Fibroblast of villous mesenchyme (primary cell): Measurements from ENCODE around the gene MIF. TPM values are rescaled to one million over a fixed set of nuclear protein-coding genes. Genes with fewer than 3 reads are reported as not detected.
"Not testable (repeated sequence)": the region's sequence is repeated elsewhere in the genome, so short reads cannot be mapped to it uniquely, and the experiment has no call there.

Experiments
- DNase-seq: peaks from one replicate; pipeline ENCODE4 v3.0.0-alpha.2; 2010; ENCODE audit warnings: low read depth
- H3K4me3 ChIP-seq: 2 replicates; pipeline ENCODE4 v1.5.1; 2011; ENCODE audit warnings: low read depth, mild to moderate bottlenecking, low read length
- CTCF ChIP-seq: IDR thresholded peaks from 2 replicates; pipeline ENCODE4 v1.5.1; 2012; ENCODE audit warnings: low read depth, mild to moderate bottlenecking, low read length; ENCODE audit not compliant: insufficient read depth
- small RNA-seq: library from RNA; depleted of rRNA; stranded (forward); fragments of <200 nt; gene quantifications from one replicate; pipeline ENCODE3, GENCODE V24; 2012
- total RNA-seq: library from RNA; depleted of rRNA; stranded (reverse); fragments of >200 nt; gene quantifications from 2 replicates; pipeline ENCODE4 v1.2.3, GENCODE V29; 2012

Gene MIF
- total RNA-seq, 1 donor: 133 TPM

GRCh38 chr22:23938328-23939016 is 44.3 kb downstream of the MIF start:
- no peak overlapping the region for H3K4me3 ChIP-seq
- DNase-seq: no peak

GRCh38 chr22:23939017-23939357 is 44.8 kb downstream of the MIF start:
- no peak for DNase-seq
- no peak for TF ChIP-seq CTCF
- no peak overlapping the region for H3K4me3 ChIP-seq

More at GRCh38 chr22:23938328-23939016, 44.3 kb downstream of the MIF start:
- TF ChIP-seq CTCF: no peak

GRCh38 chr22:23940166-23940565 is 46.0 kb downstream of the MIF start:
- DNase-seq, H3K4me3 ChIP-seq: not testable (repeated sequence)

Small RNA genes within 50 kb of the gene (small RNA-seq; reads per million reads assigned to genes)
- gene RN7SL268P: not detected

Other genes starting within 250 kb of the MIF start
- not detected in 2 replicates for gene RGL4, start 203.4 kb upstream of the MIF start, total RNA-seq
- gene ZNF70, start 143.3 kb upstream of the MIF start, total RNA-seq: 7.8 and 8.4 TPM in 2 replicates
- not detected in 2 replicates for gene VPREB3, start 140.0 kb upstream of the MIF start, total RNA-seq
- 0.43 and 1.6 TPM in 2 replicates for gene C22orf15, start 131.4 kb upstream of the MIF start, total RNA-seq
- gene CHCHD10, start 126.4 kb upstream of the MIF start, total RNA-seq: 3.9 and 6.1 TPM in 2 replicates
- 16.0 and 93.1 TPM in 2 replicates for gene MMP11, start 121.5 kb upstream of the MIF start, total RNA-seq
- 61.7 and 76.3 TPM in 2 replicates for gene SMARCB1, start 107.4 kb upstream of the MIF start, total RNA-seq
- 0.32 and 0.86 TPM in 2 replicates for gene DERL3, start 55.4 kb upstream of the MIF start, total RNA-seq
- 12.2 and 15.1 TPM in 2 replicates for gene SLC2A11, start 36.5 kb upstream of the MIF start, total RNA-seq
- gene GSTT2B, start 66.8 kb downstream of the MIF start, total RNA-seq: 1.3 and 1.9 TPM in 2 replicates
- gene DDTL, start 72.5 kb downstream of the MIF start, total RNA-seq: 2.3 and 3.0 TPM in 2 replicates
- gene DDT, start 80.1 kb downstream of the MIF start, total RNA-seq: 88.9 and 109 TPM in 2 replicates
- 0.32 TPM in 1 of 2 replicates, not detected in the other for gene GSTT2, start 85.8 kb downstream of the MIF start, total RNA-seq
- gene GSTT4, start 111.1 kb downstream of the MIF start, total RNA-seq: not detected in 2 replicates
- 51.2 and 60.9 TPM in 2 replicates for gene CABIN1, start 116.9 kb downstream of the MIF start, total RNA-seq